ENCODE data around the gene PMS1. TPM values are rescaled to one million over a fixed set of nuclear protein-coding genes. Genes with fewer than 3 reads are reported as not detected.

Gene PMS1
- total and polyA plus RNA-seq, 2 donors (not counting 3 experiments of a cell fraction or from before 2014, with no cell fraction given) = 6.6 to 27.8 TPM

- BruUV-seq (replicated peaks) = no TSS peak
- CTCF ChIA-PET = interaction anchor here (2.3 kb wide), 1 partner anchor 9 kb away, joined by 4 read pairs; no protein-coding TSS in a partner anchor
- FAIRE-seq = no peak
Measured at GRCh38 chr2:189849550-189849949, 65.3 kb downstream of the PMS1 start.

More at GRCh38 chr2:189849550-189849949, 65.3 kb downstream of the PMS1 start:
- Histone ChIP-seq H3K4me2 (ENCODE audit: insufficient read depth, low read length) (no peak overlapping the region), H3K9me3 (replicated peaks; ENCODE audit: control insufficient read depth, insufficient read depth, low read length) (no peaks in the 10 kb centered on the region), H3K27ac (ENCODE audit: insufficient read depth, low read depth, low read length) (no peak overlapping the region), H2AFZ (ENCODE audit: low read depth, low read length) (no peak overlapping the region), H3K9ac (replicated peaks; ENCODE audit: extremely low read depth, insufficient read depth, low read length) (no peak overlapping the region), H3K4me1 (ENCODE audit: control insufficient read depth, extremely low read depth, insufficient read depth, low read length) (no peaks in the 10 kb centered on the region), H3K79me2 (ENCODE audit: control insufficient read depth, insufficient read depth, low read length) (no peaks in the 10 kb centered on the region), H3K36me3 (ENCODE audit: control insufficient read depth in 2 of 2, extremely low read depth in 1 of 2, insufficient read depth in 2 of 2, low read length in 2 of 2) (no peaks in the 10 kb centered on the region), H3K4me3 (replicated peaks in 1 of 3; ENCODE audit: insufficient read depth in 1 of 3, low read depth in 1 of 3, low read length in 3 of 3) (no peak overlapping the region), H4K20me1 (replicated peaks; ENCODE audit: control insufficient read depth, extremely low read depth, insufficient read depth, low read length) (no peaks in the 10 kb centered on the region), H3K9me1 (replicated peaks; ENCODE audit: control insufficient read depth, extremely low read depth, insufficient read depth, low read length) (no peaks in the 10 kb centered on the region), H3K27me3 (ENCODE audit: control insufficient read depth in 2 of 2, insufficient read depth in 2 of 2, low read length in 2 of 2) (no peaks in the 10 kb centered on the region)
- no peak for DNase-seq (ENCODE audit: low read depth, low spot score)
- intact Hi-C loops (cut with micrococcal nuclease) = no loop called here
- POLR2A ChIA-PET = interaction anchor here (0.7 kb wide), 1 partner anchor 1645 kb away, joined by 3 read pairs; no protein-coding TSS in a partner anchor
- TF ChIP-seq CTCF (IDR thresholded peaks at IDR 0.05; ENCODE audit: extremely low read depth in 1 of 2, insufficient read depth in 1 of 2, low read depth in 1 of 2, low read length in 2 of 2) = no peak
- no peak for TF ChIP-seq GATA2 (IDR thresholded peaks at IDR 0.05; ENCODE audit: insufficient read depth, insufficient read length, low read depth, low read length)
- TF ChIP-seq MAX (IDR thresholded peaks at IDR 0.05; ENCODE audit: insufficient read depth, insufficient read length) = no peak
- no peak for TF ChIP-seq POLR2AphosphoS5 (IDR thresholded peaks at IDR 0.05; ENCODE audit: insufficient read depth, low read depth, low read length)
- dilution Hi-C loops (cut with MboI; ENCODE audit: extremely low pct_ligation_motif_present, low sequenced_read_pairs) = no loop called here

Data from endothelial cell of umbilical vein (primary cell).